Activated CD8-positive, alpha-beta memory T cell treated with anti-CD3 and anti-CD28 coated beads, Interleukin-2, amount 10 ng/mL, durations not matched to agents 7 days and 5 days (primary cell): ENCODE results near the gene COL15A1. TPM values are rescaled to one million over a fixed set of nuclear protein-coding genes. Genes with fewer than 3 reads are reported as not detected.
A peak's percentile ranks its signal among the peaks of the same experiment; 100 is the strongest.

Source experiments
- ATAC-seq: fragments of 150-1000 bp; cut with Tn5 transposase; one replicate; pipeline ENCODE4 v1.10.0; 2021; ENCODE audit warnings: moderate library complexity
- CTCF ChIA-PET: fragments of 350-600 bp; sonication (Branson Sonifier 250); formaldehyde crosslinking; loops from one replicate; lab custom pipeline; 2021; ENCODE audit warnings: antibody characterized with exemption; lab: Charles Lee
- DNase-seq: peaks from one replicate; pipeline ENCODE4 v3.0.0-alpha.2; 2020
- H3K27ac Mint-ChIP-seq: one replicate; pipeline ENCODE4 v1.8.0; 2021; ENCODE audit warnings: mild to moderate bottlenecking, mixed read lengths
- H3K27me3 Mint-ChIP-seq: one replicate; pipeline ENCODE4 v1.8.0; 2021; ENCODE audit warnings: mixed read lengths
- H3K36me3 Mint-ChIP-seq: one replicate; pipeline ENCODE4 v1.8.0; 2021; ENCODE audit warnings: mild to moderate bottlenecking, mixed read lengths
- H3K4me1 Mint-ChIP-seq: one replicate; pipeline ENCODE4 v1.8.0; 2021; ENCODE audit warnings: mixed read lengths
- H3K4me3 Mint-ChIP-seq: one replicate; pipeline ENCODE4 v1.8.0; 2021; ENCODE audit warnings: mild to moderate bottlenecking, moderate library complexity, mixed read lengths
- H3K9me3 Mint-ChIP-seq: one replicate; pipeline ENCODE4 v1.8.0; 2022; ENCODE audit warnings: low read depth, mixed read lengths
- total RNA-seq, 2 experiments: library from RNA; stranded (reverse); gene quantifications; one replicate each; pipeline ENCODE4 v1.2.3, GENCODE V29; 2021

Gene COL15A1
- total RNA-seq, 2 experiments from 2014 or later, result 0.45 to 0.53 TPM

DNA sequence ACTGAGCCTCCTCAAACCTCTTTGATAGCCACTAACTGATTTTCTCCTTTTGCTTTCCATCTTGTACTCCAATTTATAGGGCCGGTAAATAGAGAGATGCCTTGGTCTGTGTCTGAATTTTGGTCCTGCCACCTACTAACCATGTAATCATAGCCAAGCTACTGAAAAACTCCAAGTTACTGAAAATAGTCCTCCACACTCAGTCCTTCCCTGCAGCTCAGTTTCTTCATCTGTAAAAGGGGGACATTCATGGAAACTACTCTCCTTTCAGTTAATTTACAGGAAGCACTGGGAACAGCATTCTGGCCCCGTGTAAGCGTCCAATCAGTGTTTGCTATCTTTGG is 131.2 kb downstream of the COL15A1 start:
- Mint-ChIP-seq H3K36me3 (peaks cover 4% of the 10 kb centered on the region), H3K4me1 (peaks cover 54% of the 10 kb centered on the region), H3K4me3 (no peak overlapping the region), H3K9me3 (no peaks in the 10 kb centered on the region), H3K27ac (peak overlapping the region; percentile 32), H3K27me3 (no peaks in the 10 kb centered on the region)
- CTCF ChIA-PET, result interaction anchor here (0.8 to 1.8 kb wide), 4 partner anchors 9 to 29 kb away, joined by 3 to 8 read pairs (median 3); partner anchors contain the start of gene TGFBR1
- no peak for DNase-seq
- ATAC-seq, result no peak

DNA sequence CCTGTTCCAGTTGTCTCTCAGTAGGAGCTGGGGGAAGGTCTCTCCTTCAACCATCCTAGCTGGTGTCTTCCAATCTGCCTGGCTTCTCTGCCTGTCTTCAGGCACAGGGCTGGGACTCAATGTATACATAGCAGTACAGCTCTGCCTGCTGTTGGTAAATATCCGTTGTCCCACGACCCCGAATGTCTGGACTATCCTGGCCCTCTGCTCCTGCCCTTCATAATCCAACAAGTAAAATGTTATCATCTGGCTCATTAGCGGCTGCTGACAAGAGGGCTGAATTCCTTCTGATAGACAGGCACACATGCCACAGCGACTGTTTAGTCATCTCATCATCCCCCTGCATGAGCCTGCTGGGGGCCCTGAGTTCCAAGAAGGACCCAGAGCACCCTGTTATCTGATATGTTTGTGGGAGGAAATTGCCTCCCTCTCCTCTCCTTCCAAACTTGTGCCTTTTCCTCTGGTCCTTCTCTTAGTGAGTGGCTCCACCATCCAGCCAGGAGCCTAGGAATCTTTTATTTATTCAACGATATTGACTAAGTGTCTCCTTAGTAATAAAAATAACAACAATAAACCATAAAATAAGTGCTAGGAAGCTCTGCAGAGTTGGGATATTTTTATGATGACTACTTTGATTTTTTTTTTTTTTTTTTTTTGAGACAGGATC is 131.7 kb downstream of the COL15A1 start:
- ATAC-seq (no peak), DNase-seq (no peak)
- Mint-ChIP-seq H3K27ac (peak overlapping the region; percentile 4), H3K36me3 (peaks cover 4% of the 10 kb centered on the region), H3K4me3 (no peak overlapping the region), H3K27me3 (no peaks in the 10 kb centered on the region), H3K9me3 (no peaks in the 10 kb centered on the region), H3K4me1 (peaks cover 53% of the 10 kb centered on the region)
- CTCF ChIA-PET, result interaction anchor here (0.8 to 2.1 kb wide), 6 partner anchors 15 to 29 kb away, joined by 3 to 8 read pairs (median 4); partner anchors contain the start of gene TGFBR1

DNA sequence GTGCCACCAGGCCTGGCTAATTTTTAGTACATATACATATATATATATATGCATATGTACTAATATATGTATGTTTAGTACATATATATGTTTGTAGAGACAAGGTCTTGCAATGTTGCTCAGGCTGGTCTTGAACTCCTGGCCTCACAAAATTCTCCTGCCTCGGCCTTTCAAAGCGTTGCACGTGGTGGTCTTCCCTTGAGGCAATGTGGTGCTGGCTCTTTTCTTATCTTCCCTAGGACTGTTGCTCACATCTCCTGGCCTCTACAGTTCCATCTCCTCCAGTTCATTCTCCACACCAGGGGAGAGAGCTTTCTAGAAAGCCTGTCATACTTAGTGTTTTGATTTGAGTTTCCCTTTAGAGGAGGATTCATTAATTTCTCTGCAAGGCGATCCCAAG is 132.3 kb downstream of the COL15A1 start:
- H3K4me1 Mint-ChIP-seq, result peaks cover 47% of the 10 kb centered on the region
- H3K27ac Mint-ChIP-seq, result peak overlapping the region; percentile 95
- no peak overlapping the region for H3K4me3 Mint-ChIP-seq
- DNase-seq (no peak), ATAC-seq (no peak)
- peaks cover 4% of the 10 kb centered on the region for H3K36me3 Mint-ChIP-seq
- H3K9me3 Mint-ChIP-seq, result no peaks in the 10 kb centered on the region
- CTCF ChIA-PET, result interaction anchor here (0.9 to 3.2 kb wide), 8 partner anchors 16 to 77 kb away, joined by 3 to 14 read pairs (median 5); no protein-coding TSS in a partner anchor
- H3K27me3 Mint-ChIP-seq, result no peaks in the 10 kb centered on the region

DNA sequence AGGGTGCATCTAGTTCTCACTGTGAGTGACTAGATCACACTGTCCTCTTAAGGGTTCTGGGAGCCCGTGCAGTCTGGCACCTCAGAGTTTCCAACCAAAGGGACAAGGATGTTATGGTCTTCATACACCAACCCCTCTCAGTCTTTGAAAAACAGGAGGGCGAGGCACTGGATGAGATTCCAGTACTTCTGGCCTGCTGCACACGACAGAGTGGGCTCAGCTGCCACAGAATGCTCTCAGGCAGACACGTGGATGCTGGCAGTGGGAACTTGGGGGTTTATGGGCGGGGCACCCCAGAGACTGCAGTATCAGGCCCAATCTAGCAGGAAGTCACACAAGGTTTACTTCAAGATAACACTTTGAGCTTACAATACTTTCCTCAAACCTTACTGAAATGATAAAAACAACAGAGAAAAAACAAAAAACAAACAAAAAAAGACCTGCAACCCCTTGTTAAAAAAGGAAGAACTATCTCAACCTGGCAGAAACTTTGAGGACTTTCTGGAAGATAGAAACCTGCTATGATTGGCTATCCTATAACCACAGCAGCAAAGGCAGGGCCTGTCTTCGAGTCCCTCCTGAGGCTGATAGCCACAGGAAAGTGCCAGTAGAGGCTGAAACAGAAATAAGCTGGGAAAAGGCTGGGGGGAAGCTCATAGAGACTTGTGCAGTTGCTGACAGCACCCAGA is 132.9 kb downstream of the COL15A1 start:
- H3K27ac Mint-ChIP-seq, result peak overlapping the region; percentile 95
- H3K4me1 Mint-ChIP-seq, result peaks cover 41% of the 10 kb centered on the region
- CTCF ChIA-PET, result interaction anchor here (0.9 to 3.2 kb wide), 7 partner anchors 16 to 77 kb away, joined by 3 to 14 read pairs (median 5); no protein-coding TSS in a partner anchor
- H3K4me3 Mint-ChIP-seq, result peak overlapping the region; percentile 1
- DNase-seq (peak; percentile 82), ATAC-seq (peak; percentile 95)
- no peaks in the 10 kb centered on the region for H3K27me3 Mint-ChIP-seq
- no peaks in the 10 kb centered on the region for H3K9me3 Mint-ChIP-seq
- peaks cover 4% of the 10 kb centered on the region for H3K36me3 Mint-ChIP-seq

DNA sequence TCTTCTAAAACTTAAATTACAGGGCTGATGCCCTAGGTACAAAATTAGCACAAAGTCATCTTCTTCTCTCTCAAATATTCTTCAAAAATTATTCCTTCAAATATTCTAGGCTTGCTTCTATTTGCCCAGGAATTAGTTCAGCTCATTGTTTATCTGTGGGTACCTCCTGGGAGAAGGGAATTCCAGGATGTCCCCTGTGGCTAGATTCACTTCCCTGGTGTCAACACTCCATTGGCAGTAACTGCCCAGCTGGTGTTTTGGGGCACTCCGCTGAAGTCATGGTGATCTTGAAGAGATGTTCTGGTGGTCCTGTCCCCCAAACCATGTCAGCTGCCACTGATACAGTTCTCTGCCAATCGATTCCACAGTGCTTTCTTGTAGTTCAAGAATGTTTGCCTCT is 135.0 kb downstream of the COL15A1 start:
- no peak for DNase-seq

DNA sequence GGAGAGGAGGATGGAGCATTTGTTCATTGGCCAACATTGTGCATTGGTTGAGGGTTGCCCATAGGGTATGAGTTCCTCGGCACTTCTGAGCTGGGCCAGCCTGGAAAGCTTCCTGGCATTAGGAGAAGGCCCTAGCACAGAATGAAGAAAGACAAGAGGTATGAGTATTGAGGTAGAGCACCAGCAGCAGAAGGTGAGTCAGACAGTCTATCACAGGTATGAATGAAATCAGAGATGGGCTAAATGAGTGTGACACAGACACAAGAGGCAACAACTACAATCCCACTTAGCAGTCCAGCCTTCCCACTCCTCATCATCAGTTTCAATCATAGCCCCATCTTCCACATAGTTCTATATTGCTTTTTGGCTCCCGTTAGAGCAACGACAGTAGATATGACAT is 135.8 kb downstream of the COL15A1 start:
- ATAC-seq, result no peak
- Mint-ChIP-seq H3K4me1 (peaks cover 30% of the 10 kb centered on the region), H3K27ac (no peak overlapping the region), H3K4me3 (no peak overlapping the region), H3K9me3 (no peaks in the 10 kb centered on the region), H3K36me3 (peaks cover 4% of the 10 kb centered on the region), H3K27me3 (peaks cover 3% of the 10 kb centered on the region)
- CTCF ChIA-PET, result interaction anchor here (1.1 to 3.2 kb wide), 2 partner anchors 13 to 14 kb away, joined by 3 to 14 read pairs; no protein-coding TSS in a partner anchor
- DNase-seq, result no peak

More for the DNA sequence above, 135.0 kb downstream of the COL15A1 start:
- Mint-ChIP-seq H3K36me3 (peaks cover 4% of the 10 kb centered on the region), H3K27me3 (peaks cover 3% of the 10 kb centered on the region), H3K4me3 (no peak overlapping the region), H3K27ac (no peak overlapping the region), H3K4me1 (peaks cover 34% of the 10 kb centered on the region), H3K9me3 (no peaks in the 10 kb centered on the region)
- no peak for ATAC-seq
- CTCF ChIA-PET, result interaction anchor here (3.2 kb wide), 1 partner anchor 14 kb away, joined by 14 read pairs; no protein-coding TSS in a partner anchor

DNA sequence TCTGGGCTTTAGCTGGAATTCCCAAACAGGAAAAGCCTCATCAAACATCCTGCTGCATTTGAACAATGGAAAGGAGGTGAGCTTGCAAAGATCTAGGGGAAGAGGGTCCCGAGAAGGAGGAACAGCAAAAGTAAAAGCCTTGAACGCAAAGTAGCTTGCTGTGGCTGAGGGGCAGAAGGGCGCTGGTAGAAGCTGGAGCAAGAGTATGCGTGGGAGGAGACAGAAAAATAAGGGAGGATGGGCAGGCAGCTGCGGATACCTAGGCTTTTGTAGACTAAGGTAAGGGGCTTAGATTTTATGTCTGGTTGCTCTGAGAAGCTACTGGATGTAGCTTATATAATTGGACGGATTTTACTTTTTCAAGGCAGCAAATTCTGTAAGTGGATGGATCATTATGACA is 139.3 kb downstream of the COL15A1 start:
- no peak overlapping the region for H3K27ac Mint-ChIP-seq
- peaks cover 12% of the 10 kb centered on the region for H3K4me1 Mint-ChIP-seq
- CTCF ChIA-PET, result interaction anchor here (1.0 kb wide), 1 partner anchor 10 kb away, joined by 6 read pairs; no protein-coding TSS in a partner anchor
- no peak overlapping the region for H3K4me3 Mint-ChIP-seq
- peaks cover 3% of the 10 kb centered on the region for H3K27me3 Mint-ChIP-seq
- ATAC-seq (no peak), DNase-seq (no peak)
- H3K36me3 Mint-ChIP-seq, result peaks cover 3% of the 10 kb centered on the region
- H3K9me3 Mint-ChIP-seq, result no peaks in the 10 kb centered on the region

DNA sequence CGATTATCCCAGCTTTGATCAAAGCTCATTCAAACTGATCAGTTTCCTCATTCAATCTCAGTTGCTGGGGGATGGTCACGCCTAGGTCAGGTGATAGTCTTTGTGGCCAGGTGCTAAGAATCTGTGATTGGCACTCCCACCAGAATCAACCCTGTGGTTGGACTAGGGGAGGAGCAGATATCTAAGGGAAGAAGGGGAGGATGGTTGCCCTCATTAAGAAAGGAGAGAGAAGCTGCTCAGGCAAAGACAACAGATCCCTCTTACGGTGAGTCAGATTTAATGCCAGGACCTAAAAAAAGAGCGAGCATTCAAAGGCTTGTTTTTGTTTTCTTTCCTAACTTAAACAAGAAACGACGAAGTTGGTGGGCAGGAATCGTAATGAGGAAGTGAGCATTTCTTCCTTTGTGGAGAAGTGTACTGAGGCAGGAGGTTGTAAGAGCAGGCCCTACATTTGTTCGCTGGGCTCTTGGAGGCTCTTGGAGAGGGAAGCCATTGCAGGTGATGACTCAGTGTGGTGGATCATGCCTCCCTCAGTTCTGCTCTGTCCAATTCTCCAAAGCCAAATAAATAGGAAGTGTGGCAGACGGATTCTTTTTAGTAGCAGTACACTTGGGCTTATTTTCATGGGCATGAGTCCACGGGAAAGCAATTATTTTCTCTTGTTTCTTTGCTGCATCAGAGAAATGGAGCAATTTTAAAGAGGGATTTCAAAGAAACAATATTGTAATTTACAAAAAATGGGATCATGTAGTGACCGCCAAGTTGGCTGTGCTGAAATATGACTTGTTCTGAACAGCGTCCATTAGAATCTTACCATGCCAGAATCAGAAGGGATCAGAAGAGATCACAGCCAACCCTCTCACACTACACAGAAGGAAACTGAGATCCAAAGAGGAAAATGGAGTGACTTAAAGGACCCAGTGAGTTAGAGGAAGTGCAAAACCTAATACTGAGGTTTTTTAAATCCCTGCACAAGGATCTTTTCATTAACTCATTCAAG is 142.5 kb downstream of the COL15A1 start:
- peaks cover 9% of the 10 kb centered on the region for H3K9me3 Mint-ChIP-seq
- H3K4me1 Mint-ChIP-seq, result peaks cover 22% of the 10 kb centered on the region
- peaks cover 3% of the 10 kb centered on the region for H3K27me3 Mint-ChIP-seq
- DNase-seq (no peak), ATAC-seq (no peak)
- H3K4me3 Mint-ChIP-seq, result no peak overlapping the region
- CTCF ChIA-PET, result interaction anchor here (1.0 to 1.7 kb wide), 2 partner anchors 17 to 85 kb away, joined by 3 to 6 read pairs; no protein-coding TSS in a partner anchor
- no peak overlapping the region for H3K27ac Mint-ChIP-seq
- peaks cover 22% of the 10 kb centered on the region for H3K36me3 Mint-ChIP-seq

DNA sequence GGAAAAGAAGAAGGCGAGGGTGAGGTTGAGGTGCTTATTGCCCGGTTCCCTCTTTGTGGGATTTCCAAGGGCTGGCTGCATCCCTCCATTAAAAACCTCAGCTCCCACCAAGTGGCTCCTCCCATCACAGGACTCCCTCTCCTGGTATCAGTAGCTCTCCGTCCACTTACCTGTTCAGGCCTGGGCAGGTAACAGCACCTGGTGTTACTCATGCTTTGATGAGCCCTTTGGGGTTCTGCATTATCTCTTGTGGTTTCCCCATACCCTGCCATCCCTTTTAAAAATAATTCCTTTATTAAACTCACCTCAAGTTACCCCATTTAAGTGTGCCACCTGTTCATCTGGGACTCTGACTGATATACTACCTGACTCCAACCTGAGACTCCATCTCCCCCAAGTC is 143.8 kb downstream of the COL15A1 start:
- DNase-seq (no peak), ATAC-seq (no peak)
- H3K27me3 Mint-ChIP-seq, result peaks cover 3% of the 10 kb centered on the region
- H3K9me3 Mint-ChIP-seq, result peaks cover 9% of the 10 kb centered on the region
- no peak overlapping the region for H3K27ac Mint-ChIP-seq
- peaks cover 33% of the 10 kb centered on the region for H3K4me1 Mint-ChIP-seq
- no peak overlapping the region for H3K4me3 Mint-ChIP-seq
- H3K36me3 Mint-ChIP-seq, result peaks cover 27% of the 10 kb centered on the region
- CTCF ChIA-PET, result interaction anchor here (1.2 to 2.3 kb wide), 2 partner anchors 16 to 86 kb away, joined by 3 to 8 read pairs; partner anchors contain the start of gene TGFBR1

DNA sequence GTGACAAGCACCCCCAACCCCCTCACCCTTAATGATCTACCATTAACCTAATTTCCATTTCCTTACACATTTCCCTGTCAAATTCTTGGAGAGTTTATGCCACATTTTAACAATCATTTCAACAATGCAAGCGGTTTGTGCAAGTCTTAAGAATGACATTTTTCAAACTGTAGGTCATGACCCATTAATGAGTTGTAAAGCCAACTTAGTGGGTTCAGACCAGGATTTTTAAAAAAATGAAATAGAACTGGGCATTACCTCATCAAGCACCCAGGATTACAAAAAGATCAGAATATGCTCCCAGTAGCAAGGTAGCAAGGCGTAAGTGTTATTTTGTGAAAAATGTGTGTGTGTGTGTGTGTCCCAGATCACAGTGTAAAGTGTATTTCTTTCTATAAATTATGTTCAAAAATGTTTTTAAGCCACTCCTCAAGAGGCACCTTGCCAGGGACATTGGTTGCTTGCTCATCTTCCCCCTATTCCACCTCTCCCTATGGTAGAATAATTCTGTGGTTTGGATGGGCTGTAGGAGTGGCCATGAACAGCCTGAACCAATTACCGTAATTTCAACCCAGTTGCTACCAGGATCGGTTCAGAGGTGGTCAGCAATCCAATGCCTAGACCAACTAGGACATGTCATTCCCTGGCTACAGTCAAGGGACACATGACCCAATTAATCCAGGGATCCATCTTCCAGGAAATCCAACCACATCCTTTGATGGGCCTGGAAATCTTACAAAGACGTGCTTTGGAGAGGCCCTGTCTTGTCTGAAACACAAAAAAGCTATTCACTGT is 146.8 kb downstream of the COL15A1 start:
- ATAC-seq (no peak), DNase-seq (no peak)
- Mint-ChIP-seq H3K4me1 (peaks cover 60% of the 10 kb centered on the region), H3K27me3 (no peaks in the 10 kb centered on the region), H3K27ac (no peak overlapping the region), H3K4me3 (no peak overlapping the region), H3K9me3 (peaks cover 9% of the 10 kb centered on the region), H3K36me3 (peaks cover 36% of the 10 kb centered on the region)
- CTCF ChIA-PET, result interaction anchor here (1.0 to 5.7 kb wide), 2 partner anchors 13 to 89 kb away, joined by 3 to 43 read pairs; partner anchors contain the start of gene TGFBR1

DNA sequence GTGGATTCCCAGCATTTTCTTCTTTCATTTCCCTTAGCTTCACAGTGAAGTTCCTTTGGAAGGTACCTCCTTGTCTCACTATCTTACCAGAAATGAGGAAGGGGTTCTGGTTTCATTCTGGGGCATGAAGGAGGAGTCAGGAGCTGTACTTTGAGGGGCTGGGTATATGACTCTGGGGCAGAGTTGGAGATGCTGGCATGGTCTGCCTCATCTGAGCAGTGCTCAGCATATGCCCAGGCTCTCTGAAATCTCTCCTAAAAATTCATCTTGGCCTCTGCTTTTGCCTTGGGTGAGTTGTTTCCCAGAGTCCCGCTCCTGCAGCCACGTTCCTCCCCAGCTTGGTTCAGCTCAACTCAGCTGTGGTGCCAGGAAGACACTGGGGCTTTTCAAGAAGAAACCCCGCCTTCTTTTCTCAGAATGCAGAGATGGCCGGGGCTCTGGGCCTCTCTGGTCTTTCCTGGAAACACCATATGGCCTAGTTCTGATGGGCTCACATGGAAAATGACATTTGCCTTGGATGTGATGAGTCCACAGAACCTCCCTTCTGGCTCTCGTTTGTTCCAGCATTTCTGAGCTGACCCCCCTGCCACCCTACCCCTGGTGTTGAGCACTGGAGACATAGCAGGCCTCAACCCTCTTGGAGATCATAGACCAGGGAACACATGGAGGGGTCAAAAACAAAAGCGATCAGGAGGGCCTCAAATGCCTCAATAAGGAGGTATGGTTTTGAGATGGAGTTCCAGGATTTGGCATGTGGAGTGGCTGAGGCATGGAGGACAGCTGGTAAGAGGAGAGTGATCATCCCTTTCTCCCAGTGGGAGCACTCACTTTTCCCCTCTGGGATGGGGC is 149.2 kb downstream of the COL15A1 start:
- peaks cover 43% of the 10 kb centered on the region for H3K36me3 Mint-ChIP-seq
- no peaks in the 10 kb centered on the region for H3K27me3 Mint-ChIP-seq
- peak; percentile 91 for DNase-seq
- peak overlapping the region; percentile 57 for H3K4me3 Mint-ChIP-seq
- peak; percentile 89 for ATAC-seq
- peaks cover 69% of the 10 kb centered on the region for H3K4me1 Mint-ChIP-seq
- H3K27ac Mint-ChIP-seq, result peak overlapping the region; percentile 99
- peaks cover 9% of the 10 kb centered on the region for H3K9me3 Mint-ChIP-seq
- CTCF ChIA-PET, result interaction anchor here (0.7 to 5.7 kb wide), 22 partner anchors 10 to 93 kb away, joined by 3 to 43 read pairs (median 3); partner anchors contain the start of gene TGFBR1
